Fibroblast of skin of left biceps (primary cell): ENCODE data around the gene FAM83D.
"Not testable (repeated sequence)": the region's sequence is repeated elsewhere in the genome, so short reads cannot be mapped to it uniquely, and the experiment has no call there.

Source experiments
- DNase-seq, 2 experiments: peaks; one replicate each; pipeline ENCODE4 v3.0.0-alpha.2; 2013; ENCODE audit warnings: low read depth in 2 of 2

FAM83D gene

GRCh38 chr20:38932457-38933120 is 6.4 kb downstream of the FAM83D start:
- DNase-seq = no peak

DNA sequence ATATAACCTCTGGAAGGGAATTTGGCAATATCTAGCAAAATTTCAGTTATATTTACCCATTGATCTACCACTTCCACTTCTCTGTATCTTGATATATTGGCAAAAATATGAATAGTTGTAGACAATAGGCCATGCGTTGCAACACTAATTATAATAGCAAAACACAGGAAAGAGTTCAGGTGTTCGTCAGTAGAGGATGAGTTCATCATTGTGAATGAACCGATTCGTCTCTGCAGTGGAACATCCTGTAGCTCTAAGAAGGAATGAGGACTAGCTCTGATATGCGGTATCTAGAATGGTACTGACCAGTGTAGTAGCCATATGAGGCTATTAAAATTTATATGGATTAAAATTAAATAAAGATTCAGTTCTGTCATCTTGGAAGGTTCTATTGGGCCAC is 8.3 kb downstream of the FAM83D start:
- no peak for DNase-seq

- DNase-seq = no peak
Observed at GRCh38 chr20:38935285-38935684, 9.1 kb downstream of the FAM83D start.

DNA sequence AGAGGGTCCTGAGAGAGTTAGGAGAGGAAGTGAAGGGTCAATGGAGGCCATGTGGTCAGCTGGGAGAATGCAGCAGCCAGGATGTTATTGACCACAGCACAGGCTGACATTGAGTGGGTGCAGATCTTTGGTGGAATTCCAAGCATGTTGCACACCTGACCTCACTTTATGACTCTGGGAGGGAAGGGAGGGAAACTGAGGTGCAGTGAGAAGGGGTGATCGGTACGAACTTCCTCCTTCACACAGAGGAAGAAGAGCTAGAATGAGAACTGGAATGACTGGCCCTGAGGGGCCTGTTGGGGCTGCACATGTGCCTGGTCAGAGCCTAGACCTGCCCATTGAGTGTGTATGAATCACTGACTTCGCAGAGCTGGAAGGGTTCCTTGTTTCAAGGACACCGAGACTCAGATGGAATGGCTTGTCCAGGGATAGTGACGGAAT is 9.8 kb downstream of the FAM83D start:
- no peak for DNase-seq

GRCh38 chr20:38937000-38937399 is 10.8 kb downstream of the FAM83D start:
- DNase-seq = no peak

DNA sequence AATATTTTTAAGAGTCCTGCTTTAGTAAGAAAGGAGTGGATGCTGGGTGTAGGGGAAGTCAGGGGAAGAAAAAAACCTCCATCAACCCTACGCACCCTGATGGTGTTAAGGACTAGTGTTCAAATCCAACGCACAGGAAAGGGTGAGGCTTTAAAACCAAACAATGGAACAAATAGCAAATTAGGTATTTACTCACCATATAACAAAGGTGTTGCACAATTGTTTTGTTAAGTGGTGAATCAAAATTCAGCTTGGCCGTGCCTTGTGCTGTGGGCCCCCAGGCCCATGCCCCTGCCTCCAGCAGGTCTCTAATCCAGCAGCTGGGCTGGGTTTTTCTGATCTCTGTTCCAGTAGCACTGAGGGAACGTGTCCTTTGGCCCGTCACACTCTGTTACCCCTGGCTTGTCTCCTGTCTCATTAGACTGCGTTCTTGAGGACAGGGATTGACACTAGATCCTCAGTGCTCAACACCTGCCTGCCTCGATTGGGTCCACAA is 11.8 kb downstream of the FAM83D start:
- no peak for DNase-seq

- DNase-seq = no peak
Observed at GRCh38 chr20:38939686-38940085, 13.5 kb downstream of the FAM83D start.

- no peak for DNase-seq
Observed at GRCh38 chr20:38940644-38941043, 14.4 kb downstream of the FAM83D start.

DNA sequence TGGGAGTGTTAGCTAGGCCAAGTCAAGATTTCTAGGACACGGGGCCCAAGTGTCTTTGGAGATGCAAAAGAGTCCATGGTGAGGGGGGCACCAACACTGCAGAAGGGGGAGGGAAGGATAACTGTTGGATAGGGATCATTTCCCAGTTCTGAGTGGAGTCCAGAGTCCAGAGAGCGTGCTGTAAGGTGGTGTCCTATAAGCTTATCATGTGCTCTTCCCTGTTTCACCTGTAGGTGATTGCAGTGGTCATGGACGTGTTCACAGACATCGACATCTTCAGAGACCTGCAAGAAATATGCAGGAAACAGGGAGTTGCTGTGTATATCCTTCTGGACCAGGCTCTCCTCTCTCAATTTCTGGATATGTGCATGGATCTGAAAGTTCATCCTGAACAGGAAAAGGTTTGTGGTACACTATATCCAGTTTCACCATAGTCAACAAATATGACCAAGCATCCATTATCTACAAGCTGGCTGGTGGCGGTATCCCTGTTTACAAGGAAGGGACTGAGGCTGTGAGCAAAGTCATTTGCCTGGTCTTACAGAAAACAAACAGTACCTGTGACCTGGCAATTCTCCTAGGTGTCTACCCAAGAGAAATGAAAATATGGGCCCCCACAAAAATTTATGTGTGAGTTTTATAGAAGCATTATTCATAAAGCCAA is 15.6 kb downstream of the FAM83D start:
- DNase-seq = no peak

GRCh38 chr20:38945012-38945411 is 18.8 kb downstream of the FAM83D start:
- no peak for DNase-seq

GRCh38 chr20:38946836-38947235 is 20.6 kb downstream of the FAM83D start:
- DNase-seq = no peak

GRCh38 chr20:38947931-38948362 is 21.7 kb downstream of the FAM83D start:
- DNase-seq = no peak

GRCh38 chr20:38950254-38950653 is 24.0 kb downstream of the FAM83D start:
- no peak for DNase-seq

GRCh38 chr20:38951611-38952010 is 25.4 kb downstream of the FAM83D start:
- DNase-seq = no peak

- no peak for DNase-seq
Observed at GRCh38 chr20:38952153-38952552, 25.9 kb downstream of the FAM83D start.

DNA sequence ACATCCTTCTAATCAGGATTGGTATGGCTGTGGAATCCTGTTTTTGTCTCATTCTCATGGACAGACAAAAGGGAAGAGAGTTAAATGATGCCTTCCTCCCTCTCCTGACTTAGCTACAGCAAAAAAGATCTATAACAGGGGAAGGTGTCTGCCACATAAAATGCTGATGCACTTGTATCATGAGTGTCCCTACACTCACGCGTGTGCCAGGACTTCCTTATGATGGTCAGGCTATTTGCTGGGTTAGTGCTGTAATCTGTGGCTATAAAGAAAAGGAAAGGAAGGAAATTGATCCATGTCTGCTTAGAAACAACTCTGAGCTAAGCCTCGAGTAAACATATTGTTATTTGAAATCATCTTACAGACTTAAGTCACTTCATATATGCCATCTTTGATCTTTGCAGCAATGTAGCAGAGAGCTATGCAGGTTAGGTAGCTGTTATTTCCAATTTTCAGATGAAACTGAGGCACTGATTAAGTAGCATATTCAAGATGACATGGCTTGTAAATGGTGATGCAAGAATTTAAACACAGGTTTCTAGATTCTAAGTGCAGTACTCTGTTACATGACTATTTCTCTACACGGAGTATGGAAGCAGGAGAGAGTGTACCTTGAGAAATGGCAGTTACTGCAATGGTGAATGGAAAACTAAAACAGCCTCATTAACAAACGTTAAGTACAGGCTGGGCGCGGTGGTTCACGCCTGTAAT is 27.6 kb downstream of the FAM83D start:
- DNase-seq = no peak

DNA sequence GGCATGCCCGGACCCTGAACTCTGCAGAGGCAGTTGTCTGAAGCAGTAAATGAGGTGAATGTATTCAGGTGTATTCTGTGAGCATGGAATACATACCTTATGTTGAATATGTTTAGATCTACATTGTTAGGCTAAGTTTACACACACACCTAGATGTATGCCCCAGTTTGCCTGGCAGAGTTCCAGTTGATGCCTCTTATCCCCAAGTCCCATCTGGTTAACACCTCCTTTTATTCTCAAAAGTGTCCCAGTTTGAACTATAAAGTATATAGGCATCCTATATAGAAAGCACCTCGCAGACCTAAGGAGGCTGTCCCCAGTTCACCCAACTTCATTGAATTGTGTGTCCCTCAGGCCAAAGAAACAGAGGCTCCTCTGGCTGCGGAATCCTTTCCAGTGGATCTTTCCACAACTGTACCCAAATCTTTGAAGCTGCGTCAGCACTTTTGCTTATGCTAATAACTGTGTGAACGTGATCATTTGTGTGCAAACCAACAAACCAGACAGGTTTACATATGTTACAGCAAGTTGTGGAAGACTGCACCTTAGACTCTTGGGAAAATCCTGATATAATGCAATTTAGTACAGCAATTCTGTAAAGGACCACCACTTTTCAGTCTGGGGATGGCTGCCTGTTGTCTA is 31.1 kb downstream of the FAM83D start:
- no peak for DNase-seq

- no peak for DNase-seq
Observed at GRCh38 chr20:38957915-38958485, 31.8 kb downstream of the FAM83D start.

DNA sequence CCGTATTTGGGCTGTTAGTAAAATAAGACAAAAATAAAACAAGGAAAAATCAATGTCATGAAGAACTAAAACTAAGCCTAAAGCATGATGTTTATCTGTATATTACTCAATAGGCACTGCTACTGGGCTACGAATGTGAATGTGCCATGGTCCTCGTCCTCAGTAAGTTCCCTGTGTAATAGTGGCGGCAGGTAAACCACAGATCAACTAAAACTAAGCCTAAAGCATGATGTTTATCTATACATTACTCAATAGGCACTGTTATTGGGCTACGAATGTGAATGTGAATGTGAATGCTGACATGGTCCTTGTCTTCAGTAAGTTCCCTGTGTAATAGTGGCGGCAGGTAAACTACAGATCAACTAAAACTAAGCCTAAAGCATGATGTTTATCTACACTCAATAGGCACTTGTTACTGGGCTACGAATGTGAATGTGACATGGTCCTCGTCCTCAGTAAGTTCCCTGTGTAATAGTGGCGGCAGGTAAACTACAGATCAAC is 34.0 kb downstream of the FAM83D start:
- not testable (repeated sequence) for DNase-seq

- DNase-seq = no peak
Observed at GRCh38 chr20:38961530-38962043, 35.4 kb downstream of the FAM83D start.
